Mucosa of rectum (tissue), 2 donors: Measurements from ENCODE around the gene NPAS3.

Source experiments
- H3K27ac ChIP-seq, 2 donors: one replicate each; pipeline ENCODE4 v1.7.0; 2013; ENCODE audit warnings: inconsistent platforms in 2 of 2, low read depth in 2 of 2, low read length in 2 of 2
- H3K27me3 ChIP-seq, 2 donors: one replicate each; pipeline ENCODE4 v1.7.0; 2013; ENCODE audit warnings: low read length in 2 of 2; ENCODE audit not compliant: control insufficient read depth in 2 of 2, insufficient read depth in 2 of 2
- H3K36me3 ChIP-seq, 2 donors: one replicate each; pipeline ENCODE4 v1.7.0; 2013; ENCODE audit warnings: low read length in 2 of 2; ENCODE audit not compliant: control insufficient read depth in 2 of 2, insufficient read depth in 2 of 2
- H3K4me1 ChIP-seq, 2 donors: one replicate each; pipeline ENCODE4 v1.7.0; 2013; ENCODE audit warnings: low read length in 2 of 2, mild to moderate bottlenecking in 1 of 2; ENCODE audit not compliant: control insufficient read depth in 2 of 2, insufficient read depth in 2 of 2
- H3K4me3 ChIP-seq, 2 donors: one replicate each; pipeline ENCODE4 v1.7.0; 2013; ENCODE audit warnings: low read length in 2 of 2
- H3K9ac ChIP-seq, 2 donors: one replicate each; pipeline ENCODE4 v1.7.0; 2013; ENCODE audit warnings: low read length in 2 of 2, low read depth in 1 of 2, mild to moderate bottlenecking in 1 of 2
- H3K9me3 ChIP-seq, 2 donors: one replicate each; pipeline ENCODE4 v1.7.0; 2013; ENCODE audit warnings: low read length in 2 of 2; ENCODE audit not compliant: control insufficient read depth in 2 of 2
- donor health status: healthy.
- donor health status: Normal muscosa, but diverticular disease.

Gene NPAS3

DNA sequence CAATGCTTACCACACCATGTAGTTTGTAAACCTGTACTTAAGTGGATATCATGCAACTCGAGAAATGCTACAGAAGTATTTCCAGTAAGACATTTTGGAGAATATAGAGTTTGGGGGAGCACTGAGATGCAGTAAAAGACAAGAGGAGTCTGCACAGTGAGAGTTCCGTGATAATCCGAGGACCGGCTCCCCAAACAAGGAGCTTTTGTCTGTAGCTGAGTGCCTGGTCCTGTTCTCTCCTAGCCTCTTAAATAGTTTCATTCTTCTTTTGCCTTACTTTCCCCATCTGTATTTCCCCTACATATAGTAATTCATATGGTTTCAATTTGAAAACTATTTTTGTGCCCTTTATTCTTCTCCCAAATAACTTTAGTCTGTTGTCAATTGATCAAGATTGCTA lies 648.1 kb downstream of the NPAS3 start:
- Histone ChIP-seq H3K9me3 (no peaks in the 10 kb centered on the region), H3K27me3 (no peaks in the 10 kb centered on the region), H3K27ac (no peak overlapping the region), H3K9ac (no peak overlapping the region), H3K4me1 (no peaks in the 10 kb centered on the region), H3K4me3 (no peak overlapping the region), H3K36me3 (no peaks in the 10 kb centered on the region)

DNA sequence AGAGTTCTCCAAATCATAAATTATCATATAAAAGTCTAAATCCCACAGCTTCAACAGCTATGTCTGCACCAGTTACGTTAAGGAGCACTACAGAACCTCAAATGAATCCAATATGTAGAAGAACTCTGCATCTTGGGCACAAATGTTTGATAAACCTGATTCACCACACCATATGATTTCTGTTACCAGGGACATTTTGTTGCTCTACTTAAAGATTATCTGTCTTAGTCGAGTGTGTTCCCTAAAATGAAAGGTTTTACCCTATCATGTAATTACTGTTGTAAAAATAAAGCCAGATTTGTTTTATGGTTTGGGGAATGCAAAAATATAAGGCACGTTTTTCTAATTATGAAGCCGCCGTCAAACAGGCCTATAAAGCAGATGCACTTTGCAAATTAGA lies 649.1 kb downstream of the NPAS3 start:
- Histone ChIP-seq H3K36me3 (no peaks in the 10 kb centered on the region), H3K9ac (no peak overlapping the region), H3K4me1 (no peaks in the 10 kb centered on the region)

DNA sequence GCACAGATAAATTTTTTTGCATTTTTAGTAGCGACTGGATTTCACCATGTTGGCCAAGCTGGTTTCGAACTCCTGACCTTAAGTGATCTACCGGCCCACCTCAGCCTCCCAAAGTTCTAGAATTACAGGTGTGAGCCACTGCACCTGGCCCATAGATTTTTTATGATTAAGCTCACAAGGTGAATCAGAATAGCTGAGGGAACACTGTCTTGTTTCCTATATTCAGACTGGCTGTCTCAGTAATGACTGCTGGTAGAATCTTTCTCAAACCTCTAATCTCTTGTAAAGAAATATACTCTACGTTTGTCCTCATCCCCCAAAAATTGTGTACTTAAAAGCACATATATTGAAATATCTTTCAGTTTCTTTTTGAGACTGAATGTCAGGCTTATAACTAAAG lies 650.1 kb downstream of the NPAS3 start:
- no peaks in the 10 kb centered on the region for H3K4me1 ChIP-seq
- H3K27me3 ChIP-seq: no peaks in the 10 kb centered on the region
- no peak overlapping the region for H3K9ac ChIP-seq
- H3K27ac ChIP-seq: no peak overlapping the region
- no peaks in the 10 kb centered on the region for H3K36me3 ChIP-seq
- no peak overlapping the region for H3K4me3 ChIP-seq
- H3K9me3 ChIP-seq: no peaks in the 10 kb centered on the region

More for the DNA sequence above, 649.1 kb downstream of the NPAS3 start:
- H3K27me3 ChIP-seq: no peaks in the 10 kb centered on the region
- H3K27ac ChIP-seq: no peak overlapping the region
- no peaks in the 10 kb centered on the region for H3K9me3 ChIP-seq
- H3K4me3 ChIP-seq: no peak overlapping the region

DNA sequence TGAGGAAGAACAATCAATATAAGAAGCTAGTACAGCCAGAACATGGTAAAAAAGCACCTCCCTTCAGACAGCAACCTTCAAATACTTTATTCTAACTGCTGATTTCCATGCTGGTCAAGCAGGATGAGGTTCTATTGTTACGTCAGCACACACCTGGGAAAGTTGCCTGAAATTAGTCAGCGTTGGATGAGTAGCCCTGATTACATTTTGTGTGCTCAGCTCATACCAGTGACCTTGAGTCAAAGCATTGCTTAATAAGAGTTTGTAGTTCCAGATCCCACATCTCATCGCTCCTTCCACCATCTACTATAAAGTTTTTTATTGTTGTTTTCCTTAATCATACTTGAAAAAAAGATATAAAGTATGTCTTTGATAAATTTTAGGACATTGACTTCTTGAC lies 650.7 kb downstream of the NPAS3 start:
- no peak overlapping the region for H3K9ac ChIP-seq

DNA sequence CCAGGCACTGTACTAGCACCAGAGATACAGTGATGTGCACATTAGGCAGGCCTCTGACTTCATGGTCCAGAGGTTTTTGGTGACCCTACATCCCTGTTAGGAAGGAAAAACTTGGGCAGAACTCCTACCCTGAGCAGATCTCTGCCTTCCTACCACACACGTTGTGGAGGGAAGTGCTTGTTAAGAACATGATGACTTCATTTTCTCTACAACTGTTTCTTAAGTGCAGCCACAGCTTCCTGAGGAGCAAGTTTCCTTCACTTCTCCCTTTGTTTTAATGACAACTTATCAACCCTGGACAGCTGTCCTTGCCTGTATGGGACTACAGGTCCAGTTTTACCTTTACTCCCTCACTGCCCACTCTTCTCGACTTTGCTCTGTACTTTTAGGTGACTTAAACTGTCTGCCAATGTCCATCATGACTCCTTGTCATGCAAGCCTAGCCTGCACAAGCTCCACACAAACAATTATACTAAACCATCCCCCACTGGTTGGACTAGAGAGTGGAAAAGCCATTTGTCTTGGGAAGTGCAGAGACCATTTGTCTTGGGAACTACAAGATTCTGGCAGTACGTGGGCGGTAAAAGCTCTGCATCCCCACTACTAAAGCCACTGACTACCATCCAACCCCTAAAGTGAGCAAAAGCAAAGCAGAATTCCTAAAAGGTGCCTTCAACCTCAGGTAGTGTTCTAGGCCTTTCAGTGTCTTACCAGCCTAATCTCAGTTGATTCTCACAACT lies 652.4 kb downstream of the NPAS3 start:
- H3K9ac ChIP-seq: no peak overlapping the region
- no peak overlapping the region for H3K27ac ChIP-seq
- no peaks in the 10 kb centered on the region for H3K27me3 ChIP-seq
- H3K4me3 ChIP-seq: no peak overlapping the region
- no peaks in the 10 kb centered on the region for H3K9me3 ChIP-seq
- no peaks in the 10 kb centered on the region for H3K4me1 ChIP-seq
- H3K36me3 ChIP-seq: no peaks in the 10 kb centered on the region

More for the DNA sequence above, 650.7 kb downstream of the NPAS3 start:
- Histone ChIP-seq H3K4me1 (no peaks in the 10 kb centered on the region), H3K36me3 (no peaks in the 10 kb centered on the region), H3K27ac (no peak overlapping the region), H3K9me3 (no peaks in the 10 kb centered on the region), H3K4me3 (no peak overlapping the region), H3K27me3 (no peaks in the 10 kb centered on the region)

DNA sequence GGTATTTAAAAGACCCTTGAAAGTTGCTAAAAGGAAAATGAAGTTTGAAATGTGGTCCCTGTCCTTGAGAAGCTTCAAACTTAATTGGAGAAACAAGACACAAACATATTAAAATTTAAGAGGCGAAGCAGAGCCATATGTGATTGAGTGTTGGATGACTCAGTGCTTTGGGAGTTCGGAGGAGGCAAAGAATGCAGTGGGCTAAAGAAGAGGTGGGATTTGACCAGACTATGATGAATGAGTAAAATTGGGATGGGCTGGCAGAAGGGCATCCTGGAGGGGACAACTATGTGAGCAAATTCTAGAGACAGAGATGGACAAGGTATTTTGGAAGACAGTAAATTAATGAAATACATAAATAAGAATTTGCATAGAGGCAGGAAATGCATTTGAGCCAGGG lies 653.6 kb downstream of the NPAS3 start:
- Histone ChIP-seq H3K36me3 (no peaks in the 10 kb centered on the region), H3K9me3 (no peaks in the 10 kb centered on the region), H3K4me3 (no peak overlapping the region), H3K27ac (no peak overlapping the region), H3K4me1 (no peaks in the 10 kb centered on the region), H3K27me3 (no peaks in the 10 kb centered on the region), H3K9ac (no peak overlapping the region)

DNA sequence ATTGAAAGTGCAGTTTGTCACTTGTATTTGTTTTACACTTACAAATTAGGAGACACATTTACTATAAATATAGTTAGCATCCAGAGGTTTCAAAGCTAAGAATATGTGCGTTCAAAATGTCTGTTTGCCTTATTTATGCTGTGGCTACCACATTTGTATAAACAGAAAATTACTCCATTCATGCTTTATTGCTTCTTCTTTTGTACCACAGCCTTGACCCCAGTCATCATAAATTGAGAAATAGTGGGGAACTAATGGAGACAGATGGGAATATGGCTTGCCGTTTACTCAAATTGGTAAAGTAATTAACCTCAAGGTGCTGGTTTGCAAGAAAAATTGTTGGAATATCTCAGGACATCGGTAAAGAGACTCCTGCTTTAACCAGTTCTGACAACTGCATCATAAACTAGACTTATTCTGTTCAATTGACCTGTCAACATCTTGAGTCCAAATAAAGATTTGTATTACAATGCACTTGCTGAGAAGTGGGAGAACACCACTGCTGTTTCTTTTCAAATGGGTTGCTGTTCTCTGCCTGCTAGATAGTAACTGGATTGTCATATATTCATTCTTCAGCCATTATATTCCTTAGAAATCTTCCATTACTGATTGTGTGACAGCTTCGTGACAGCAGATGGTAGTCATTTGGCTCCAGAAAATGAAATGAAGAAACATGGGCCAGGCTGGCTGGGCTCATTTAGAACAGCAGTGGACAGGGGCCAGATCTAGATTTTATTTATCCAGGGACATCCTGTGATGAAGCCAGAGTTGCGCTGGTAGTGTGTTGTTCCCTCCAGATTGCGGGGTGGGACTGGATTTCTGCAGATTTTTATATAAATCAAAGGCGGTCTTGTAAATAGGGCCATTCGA lies 657.8 kb downstream of the NPAS3 start:
- Histone ChIP-seq H3K4me3 (no peak overlapping the region), H3K9me3 (no peaks in the 10 kb centered on the region), H3K27ac (no peak overlapping the region), H3K9ac (no peak overlapping the region), H3K4me1 (no peaks in the 10 kb centered on the region), H3K27me3 (no peaks in the 10 kb centered on the region), H3K36me3 (no peaks in the 10 kb centered on the region)

DNA sequence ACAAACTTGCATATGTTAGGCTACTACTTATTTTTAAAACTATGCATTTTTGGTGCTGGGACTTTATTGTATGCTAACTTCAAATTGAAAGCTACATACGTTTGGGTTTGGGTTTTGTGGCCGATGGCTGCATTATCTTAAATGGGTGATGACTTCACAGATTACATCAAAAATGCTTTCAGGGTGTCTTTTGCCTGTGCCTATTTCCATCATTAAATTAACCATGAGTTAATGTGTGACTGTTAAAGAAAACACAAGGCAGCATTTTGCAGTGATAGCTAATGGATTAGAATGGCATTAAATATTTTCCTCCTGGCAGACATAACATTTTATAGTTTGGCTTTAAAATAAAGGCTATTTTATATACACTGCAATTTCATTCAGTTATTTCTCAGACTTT lies 659.9 kb downstream of the NPAS3 start:
- no peaks in the 10 kb centered on the region for H3K27me3 ChIP-seq
- H3K27ac ChIP-seq: no peak overlapping the region

DNA sequence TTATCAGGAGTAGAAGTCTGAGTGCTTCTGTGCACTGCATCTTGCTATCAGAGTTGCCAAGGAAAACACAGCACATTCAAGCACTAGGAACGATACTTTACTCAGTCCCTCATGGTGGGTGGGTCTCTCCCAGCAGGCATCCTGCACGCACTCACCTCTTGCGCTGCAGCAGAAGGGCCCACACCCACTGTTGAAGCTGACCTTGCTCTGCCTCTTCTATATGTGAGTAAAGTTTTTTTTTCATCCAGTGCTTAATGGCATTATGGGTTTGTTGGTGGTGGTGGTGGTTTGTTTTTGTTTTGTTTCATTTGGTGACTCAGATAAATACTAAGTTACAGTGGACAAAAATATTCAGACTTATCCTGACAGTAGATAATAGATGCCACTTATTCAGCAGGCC lies 663.7 kb downstream of the NPAS3 start:
- Histone ChIP-seq H3K27ac (no peak overlapping the region), H3K9me3 (no peaks in the 10 kb centered on the region), H3K4me3 (no peak overlapping the region), H3K9ac (no peak overlapping the region), H3K36me3 (no peaks in the 10 kb centered on the region), H3K4me1 (no peaks in the 10 kb centered on the region), H3K27me3 (no peaks in the 10 kb centered on the region)

More for the DNA sequence above, 659.9 kb downstream of the NPAS3 start:
- Histone ChIP-seq H3K4me3 (no peak overlapping the region), H3K9me3 (no peaks in the 10 kb centered on the region), H3K9ac (no peak overlapping the region), H3K36me3 (no peaks in the 10 kb centered on the region), H3K4me1 (no peaks in the 10 kb centered on the region)

DNA sequence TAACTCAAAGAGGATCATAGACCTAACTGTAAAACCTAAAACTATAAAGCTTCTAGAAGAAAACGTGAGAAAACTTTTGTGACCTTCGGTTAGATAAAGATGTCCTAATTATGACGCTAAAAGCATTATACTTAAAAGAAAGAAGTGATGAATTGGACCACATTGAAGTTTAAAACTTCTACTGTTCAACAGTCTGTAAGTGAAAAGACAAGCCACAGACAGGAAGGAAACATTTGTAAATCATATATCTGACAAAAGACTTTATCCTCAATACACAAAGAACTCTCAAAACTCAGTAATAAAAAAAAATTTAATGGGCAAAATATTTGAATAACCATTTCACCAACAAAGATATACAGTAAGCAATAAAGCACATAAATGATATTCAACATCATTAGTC lies 667.9 kb downstream of the NPAS3 start:
- H3K9me3 ChIP-seq: no peaks in the 10 kb centered on the region
- no peaks in the 10 kb centered on the region for H3K4me1 ChIP-seq
- no peak overlapping the region for H3K27ac ChIP-seq
- H3K36me3 ChIP-seq: no peaks in the 10 kb centered on the region
- no peaks in the 10 kb centered on the region for H3K27me3 ChIP-seq
- no peak overlapping the region for H3K9ac ChIP-seq
- H3K4me3 ChIP-seq: no peak overlapping the region
